Right lobe of liver (tissue), 6 donors: ENCODE results near the gene DCAF17. TPM values are rescaled to one million over a fixed set of nuclear protein-coding genes. Genes with fewer than 3 reads are reported as not detected.
"Not testable (repeated sequence)": the region's sequence is repeated elsewhere in the genome, so short reads cannot be mapped to it uniquely, and the experiment has no call there.

ENCODE experiments used
- ATAC-seq, 4 donors: fragments of 200-7000 bp; cut with Tn5 transposase; one replicate each; pipeline ENCODE4 v1.9.1; 2020; ENCODE audit warnings: mild to moderate bottlenecking in 4 of 4, moderate library complexity in 4 of 4
- DNase-seq, 3 donors: peaks; one replicate each; pipeline ENCODE4 v3.0.0-alpha.2; 2020
- H3K27ac ChIP-seq, 3 donors: fragments of 200-600 bp; one replicate each; pipeline ENCODE4 v1.8.0; 2022
- H3K27me3 ChIP-seq, 2 donors: fragments of 200-600 bp; one replicate each; pipeline ENCODE4 v1.8.0; 2022
- H3K36me3 ChIP-seq, 4 donors: fragments of 200-600 bp; sonication (generic) in 1 of 4; one replicate each; pipeline versions ENCODE4 v1.5.1 to v1.8.0; 2017 to 2022; ENCODE audit warnings: control low read depth in 1 of 4
- H3K4me1 ChIP-seq, 4 donors: fragments of 200-600 bp; sonication (generic) in 1 of 4; one replicate each; pipeline versions ENCODE4 v1.5.1 to v1.8.0; 2017 to 2022; ENCODE audit warnings: control low read depth in 1 of 4
- H3K4me3 ChIP-seq, 3 donors: fragments of 200-600 bp; one replicate each; pipeline ENCODE4 v1.8.0; 2022
- H3K9me3 ChIP-seq, 4 donors: fragments of 200-600 bp; sonication (generic) in 1 of 4; one replicate each; pipeline versions ENCODE4 v1.5.1 to v1.8.0; 2017 to 2022; ENCODE audit warnings: control low read depth in 1 of 4
- CTCF ChIP-seq, 4 donors: fragments of 200-600 bp in 3 of 4; fragments of 450-650 bp in 1 of 4; IDR thresholded peaks; one replicate each; pipeline versions ENCODE4 v1.5.1 to v1.8.0; 2016 to 2022; ENCODE audit warnings: antibody characterized with exemption in 4 of 4, mild to moderate bottlenecking in 2 of 4
- POLR2A ChIP-seq: fragments of 450-650 bp; IDR thresholded peaks from one replicate; pipeline ENCODE4 v1.6.1; 2017; ENCODE audit warnings: antibody characterized with exemption, mild to moderate bottlenecking
- WGBS: methylation state at CpG from one replicate; pipeline ENCODE4 v1.1.6; 2018; ENCODE audit warnings: low coverage, low lambda C conversion rate; ENCODE audit not compliant: insufficient coverage; ENCODE audit errors: missing lambda C conversion rate; 5-methylcytosine and 5-hydroxymethylcytosine counted together
- intact Hi-C, 2 donors: fragments of 100-400 bp; cut with DNase I; formaldehyde crosslinking; loops; one replicate each; pipeline versions ENCODE4 v1.11.2 to v1.14.1; 2022
- total RNA-seq, 6 experiments: library from RNA; depleted of rRNA in 2 of 6; stranded (reverse); fragments of >200 nt in 2 of 6; fragmentation: NEBNext Ultra II Directional in 3 of 6; extraction: Animal tissue kit (Norgen Biotek cat#: 25700) in 3 of 6; gene quantifications; one replicate each; pipeline versions ENCODE4 v1.1.0 to v1.2.4, GENCODE V29; 2016 to 2023
- donor health status: DM: no; HTN: yes; CAD: no.
- donor health status: DM: no; HTN: no; CAD: no.
- donor health status: DM: no; HTN: no; CAD: no.
- donor health status: DM: no; HTN: yes; CAD: no.
- donor health status: DM: no; HTN: yes; CAD: no.

The DCAF17 gene
- total RNA-seq, 6 experiments from 2014 or later = 5.5 to 8.1 (median 6.9) TPM

- Histone ChIP-seq H3K27me3 (no peaks in the 10 kb centered on the region), H3K27ac (peak overlapping the region in 1 of 3 donors; percentile 48), H3K36me3 (no peaks in the 10 kb centered on the region), H3K9me3 (no peaks in the 10 kb centered on the region), H3K4me3 (peak overlapping the region in 1 of 3 donors; percentile 7), H3K4me1 (peaks cover 0 to 12% (median 0%) of the 10 kb centered on the region in 4 donors)
- no peak for TF ChIP-seq POLR2A
- TF ChIP-seq CTCF (IDR thresholded peaks at IDR 0.05) = no peak
- DNase-seq (peak in 2 of 3 donors; percentile 20 to 47), ATAC-seq (peak; percentile 63 to 85 (median 80))
- intact Hi-C loops = no loop called here
- 30% methylated on average over 4 of the region's 4 CpGs for WGBS
Observed at GRCh38 chr2:171487803-171488259, 53.8 kb downstream of the DCAF17 start.

GRCh38 chr2:171490577-171490976, 56.6 kb downstream of the DCAF17 start:
- peak; percentile 60 to 76 (median 70) for ATAC-seq
- H3K27ac ChIP-seq = no peak overlapping the region

GRCh38 chr2:171491292-171491691, 57.3 kb downstream of the DCAF17 start:
- Histone ChIP-seq H3K4me1 (peaks cover 0 to 12% (median 0%) of the 10 kb centered on the region in 4 donors), H3K27ac (no peak overlapping the region), H3K4me3 (no peak overlapping the region), H3K36me3 (no peaks in the 10 kb centered on the region), H3K9me3 (no peaks in the 10 kb centered on the region), H3K27me3 (no peaks in the 10 kb centered on the region)
- intact Hi-C loops = no loop called here
- no peak for DNase-seq
- TF ChIP-seq POLR2A (no peak), CTCF (IDR thresholded peaks at IDR 0.05) (no peak)
- peak in 1 of 4 donors; percentile 54 for ATAC-seq
- 82% methylated on average over 2 of the region's 3 CpGs for WGBS

More at GRCh38 chr2:171490577-171490976, 56.6 kb downstream of the DCAF17 start:
- no peaks in the 10 kb centered on the region for H3K9me3 ChIP-seq
- no peak overlapping the region for H3K4me3 ChIP-seq
- no peaks in the 10 kb centered on the region for H3K27me3 ChIP-seq
- TF ChIP-seq CTCF (IDR thresholded peaks at IDR 0.05) (no peak), POLR2A (no peak)
- H3K4me1 ChIP-seq = peaks cover 0 to 12% (median 0%) of the 10 kb centered on the region in 4 donors
- DNase-seq = peak in 1 of 3 donors; percentile 62
- intact Hi-C loops = no loop called here
- 51% methylated on average over 2 of the region's 2 CpGs for WGBS
- H3K36me3 ChIP-seq = no peaks in the 10 kb centered on the region

GRCh38 chr2:171492664-171493063, 58.6 kb downstream of the DCAF17 start:
- no peaks in the 10 kb centered on the region for H3K9me3 ChIP-seq
- TF ChIP-seq POLR2A (no peak), CTCF (IDR thresholded peaks at IDR 0.05) (no peak)
- DNase-seq (no peak), ATAC-seq (no peak)
- no peaks in the 10 kb centered on the region for H3K27me3 ChIP-seq
- intact Hi-C loops = no loop called here
- 80% methylated on average over 6 of the region's 6 CpGs for WGBS
- no peak overlapping the region for H3K27ac ChIP-seq
- peaks cover 0 to 8% (median 0%) of the 10 kb centered on the region in 4 donors for H3K4me1 ChIP-seq
- H3K36me3 ChIP-seq = no peaks in the 10 kb centered on the region
- H3K4me3 ChIP-seq = no peak overlapping the region

- intact Hi-C loops = not testable (repeated sequence)
Observed at GRCh38 chr2:171497664-171498063, 63.6 kb downstream of the DCAF17 start.

More at GRCh38 chr2:171497664-171498063, 63.6 kb downstream of the DCAF17 start:
- H3K36me3 ChIP-seq, H3K27me3 ChIP-seq, DNase-seq, H3K9me3 ChIP-seq, H3K4me1 ChIP-seq, H3K27ac ChIP-seq, H3K4me3 ChIP-seq, ATAC-seq: not testable (repeated sequence)
- WGBS = 94% methylated on average over 5 of the region's 5 CpGs
